Hematopoietic multipotent progenitor cell treated with erythropoietin and hydrocortisone succinate and interleukin-3 and kit ligand, for 15 days (in vitro differentiated cells): Measurements from ENCODE around the gene WIPF2.

Source experiments
- DNase-seq: peaks from one replicate; pipeline ENCODE4 v3.0.0-alpha.2; 2015; ENCODE audit warnings: low spot score

Gene WIPF2

GRCh38 chr17:40326014-40326831 is 107.1 kb downstream of the WIPF2 start:
- DNase-seq = no peak

DNA sequence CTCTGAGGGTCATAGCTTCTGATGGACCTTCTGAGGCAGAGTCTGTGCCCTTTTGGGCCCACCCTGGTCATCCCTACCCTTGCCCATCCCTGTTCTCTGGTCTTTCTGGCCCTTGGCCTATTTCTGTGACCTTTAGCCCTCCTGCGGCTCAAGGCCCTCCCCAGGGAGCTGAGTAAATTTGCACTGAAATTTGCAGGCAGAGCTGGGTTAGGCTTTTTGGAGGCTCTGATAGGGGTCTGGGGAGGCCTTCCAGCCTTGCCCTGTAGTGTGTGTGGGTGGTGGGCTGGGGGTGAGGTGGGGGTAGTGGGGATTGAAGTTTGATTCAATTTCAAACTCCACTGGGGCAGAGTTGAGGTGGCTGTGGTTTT is 107.7 kb downstream of the WIPF2 start:
- DNase-seq = no peak

DNA sequence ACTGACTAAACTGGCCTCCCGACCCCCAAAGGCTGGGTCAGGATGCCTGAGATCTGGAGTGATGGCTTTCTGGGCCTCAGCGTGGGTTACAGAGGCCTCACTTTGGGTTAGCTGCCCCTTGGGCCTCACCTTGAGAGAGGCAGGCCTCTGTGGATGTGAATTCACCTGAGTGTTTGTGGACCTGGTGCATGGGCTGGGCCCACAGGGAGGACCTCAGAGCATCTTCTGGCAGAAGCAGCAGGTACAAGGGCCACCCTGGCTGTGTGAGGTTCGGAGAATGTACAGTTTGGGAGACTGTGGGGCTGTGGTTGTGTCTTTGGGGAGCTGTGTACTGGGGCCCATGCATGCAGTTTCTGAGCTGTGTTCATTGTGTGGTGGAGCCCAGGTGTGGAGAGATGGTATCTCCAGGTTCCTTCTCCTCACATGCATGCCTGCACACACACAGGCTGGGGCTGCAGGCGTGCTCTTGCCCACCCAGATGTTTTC is 108.2 kb downstream of the WIPF2 start:
- no peak for DNase-seq

- DNase-seq = no peak
Measured at GRCh38 chr17:40327735-40328385, 108.8 kb downstream of the WIPF2 start.

- DNase-seq = no peak
Measured at GRCh38 chr17:40328386-40328766, 109.3 kb downstream of the WIPF2 start.

GRCh38 chr17:40329839-40330794 is 111.0 kb downstream of the WIPF2 start:
- peak; percentile 79 for DNase-seq

DNA sequence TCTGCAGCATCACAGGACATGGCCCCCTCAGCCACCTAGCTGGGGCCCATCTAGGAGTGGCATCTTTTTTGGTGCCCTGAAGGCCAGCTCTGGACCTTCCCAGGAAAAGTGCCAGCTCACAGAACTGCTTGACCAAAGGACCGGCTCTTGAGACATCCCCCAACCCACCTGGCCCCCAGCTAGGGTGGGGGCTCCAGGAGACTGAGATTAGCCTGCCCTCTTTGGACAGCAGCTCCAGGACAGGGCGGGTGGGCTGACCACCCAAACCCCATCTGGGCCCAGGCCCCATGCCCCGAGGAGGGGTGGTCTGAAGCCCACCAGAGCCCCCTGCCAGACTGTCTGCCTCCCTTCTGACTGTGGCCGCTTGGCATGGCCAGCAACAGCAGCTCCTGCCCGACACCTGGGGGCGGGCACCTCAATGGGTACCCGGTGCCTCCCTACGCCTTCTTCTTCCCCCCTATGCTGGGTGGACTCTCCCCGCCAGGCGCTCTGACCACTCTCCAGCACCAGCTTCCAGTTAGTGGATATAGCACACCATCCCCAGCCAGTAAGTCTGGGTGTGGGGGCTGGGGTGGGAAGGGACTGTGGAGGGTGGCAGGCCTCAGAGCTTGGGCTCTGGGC is 111.9 kb downstream of the WIPF2 start:
- no peak for DNase-seq

- DNase-seq = no peak
Measured at GRCh38 chr17:40331743-40332641, 112.9 kb downstream of the WIPF2 start.
